ENCODE results near the gene MEIS3.

The MEIS3 gene

GRCh38 chr19:47416643-47416985 is 2.7 kb downstream of the MEIS3 start:
- H3K9ac ChIP-seq (ENCODE audit: low read length) = no peak overlapping the region
- no peak overlapping the region for H3K4me2 ChIP-seq (ENCODE audit: low read depth, low read length)
- no peak for TF ChIP-seq EZH2 (optimal IDR thresholded peaks at IDR 0.05; ENCODE audit: low read depth, low read length)
- no peak for TF ChIP-seq EZH2phosphoT487 (IDR thresholded peaks at IDR 0.05; ENCODE audit: low read length)
- TF ChIP-seq CTCF (IDR thresholded peaks at IDR 0.05; ENCODE audit: low read length) = no peak
- no peaks in the 10 kb centered on the region for H3K9me3 ChIP-seq (replicated peaks; ENCODE audit: insufficient read depth, low read length)
- H3K9me2 ChIP-seq (replicated peaks; ENCODE audit: insufficient read depth, low read length) = no peaks in the 10 kb centered on the region
- no peaks in the 10 kb centered on the region for H3K36me3 ChIP-seq (replicated peaks; ENCODE audit: insufficient read depth, low read length)
- no peak overlapping the region for H3K27ac ChIP-seq (ENCODE audit: low read length)
- H4K20me1 ChIP-seq (ENCODE audit: insufficient read depth, low read length) = no peaks in the 10 kb centered on the region
- H3F3A ChIP-seq (ENCODE audit: insufficient read depth, low read length) = no peaks in the 10 kb centered on the region
- no peaks in the 10 kb centered on the region for H3K79me2 ChIP-seq (ENCODE audit: low read length)
- peaks cover 91% of the 10 kb centered on the region for H3K27me3 ChIP-seq (replicated peaks; ENCODE audit: insufficient read depth, low read length)
- no peaks in the 10 kb centered on the region for H3K4me1 ChIP-seq (ENCODE audit: low read length)
- no peak overlapping the region for H3K4me3 ChIP-seq (ENCODE audit: low read length)
- no peak overlapping the region for H2AFZ ChIP-seq (ENCODE audit: low read length)
- DNase-seq = no peak

GRCh38 chr19:47415953-47416642 is 3.2 kb downstream of the MEIS3 start:
- no peak overlapping the region for H3K27ac ChIP-seq (ENCODE audit: low read length)
- H4K20me1 ChIP-seq (ENCODE audit: insufficient read depth, low read length) = no peaks in the 10 kb centered on the region
- no peaks in the 10 kb centered on the region for H3K36me3 ChIP-seq (replicated peaks; ENCODE audit: insufficient read depth, low read length)
- H3K27me3 ChIP-seq (replicated peaks; ENCODE audit: insufficient read depth, low read length) = peaks cover 91% of the 10 kb centered on the region
- H3K4me2 ChIP-seq (ENCODE audit: low read depth, low read length) = no peak overlapping the region
- DNase-seq = no peak
- H3K9ac ChIP-seq (ENCODE audit: low read length) = no peak overlapping the region
- H3K4me3 ChIP-seq (ENCODE audit: low read length) = no peak overlapping the region
- H3F3A ChIP-seq (ENCODE audit: insufficient read depth, low read length) = no peaks in the 10 kb centered on the region
- H2AFZ ChIP-seq (ENCODE audit: low read length) = no peak overlapping the region
- TF ChIP-seq EZH2phosphoT487 (IDR thresholded peaks at IDR 0.05; ENCODE audit: low read length) (no peak), CTCF (IDR thresholded peaks at IDR 0.05; ENCODE audit: low read length) (no peak), EZH2 (optimal IDR thresholded peaks at IDR 0.05; ENCODE audit: low read depth, low read length) (no peak)
- no peaks in the 10 kb centered on the region for H3K9me3 ChIP-seq (replicated peaks; ENCODE audit: insufficient read depth, low read length)
- H3K4me1 ChIP-seq (ENCODE audit: low read length) = no peaks in the 10 kb centered on the region
- no peaks in the 10 kb centered on the region for H3K9me2 ChIP-seq (replicated peaks; ENCODE audit: insufficient read depth, low read length)
- no peaks in the 10 kb centered on the region for H3K79me2 ChIP-seq (ENCODE audit: low read length)

- H3K27ac ChIP-seq (ENCODE audit: low read length) = no peak overlapping the region
- TF ChIP-seq CTCF (IDR thresholded peaks at IDR 0.05; ENCODE audit: low read length) (peak; percentile 31), EZH2 (optimal IDR thresholded peaks at IDR 0.05; ENCODE audit: low read depth, low read length) (no peak)
- H3K36me3 ChIP-seq (replicated peaks; ENCODE audit: insufficient read depth, low read length) = no peaks in the 10 kb centered on the region
- no peak overlapping the region for H3K4me2 ChIP-seq (ENCODE audit: low read depth, low read length)
- H2AFZ ChIP-seq (ENCODE audit: low read length) = no peak overlapping the region
- H3F3A ChIP-seq (ENCODE audit: insufficient read depth, low read length) = no peaks in the 10 kb centered on the region
- H4K20me1 ChIP-seq (ENCODE audit: insufficient read depth, low read length) = no peaks in the 10 kb centered on the region
- H3K9ac ChIP-seq (ENCODE audit: low read length) = no peak overlapping the region
- H3K4me1 ChIP-seq (ENCODE audit: low read length) = no peaks in the 10 kb centered on the region
- peak; percentile 32 for DNase-seq
- peaks cover 89% of the 10 kb centered on the region for H3K27me3 ChIP-seq (replicated peaks; ENCODE audit: insufficient read depth, low read length)
- no peaks in the 10 kb centered on the region for H3K9me3 ChIP-seq (replicated peaks; ENCODE audit: insufficient read depth, low read length)
- no peak overlapping the region for H3K4me3 ChIP-seq (ENCODE audit: low read length)
- no peaks in the 10 kb centered on the region for H3K9me2 ChIP-seq (replicated peaks; ENCODE audit: insufficient read depth, low read length)
- H3K79me2 ChIP-seq (ENCODE audit: low read length) = no peaks in the 10 kb centered on the region
Measured at GRCh38 chr19:47414469-47414868, 4.9 kb downstream of the MEIS3 start.
